ENCODE data around the gene PKN1.

PKN1 gene

DNA sequence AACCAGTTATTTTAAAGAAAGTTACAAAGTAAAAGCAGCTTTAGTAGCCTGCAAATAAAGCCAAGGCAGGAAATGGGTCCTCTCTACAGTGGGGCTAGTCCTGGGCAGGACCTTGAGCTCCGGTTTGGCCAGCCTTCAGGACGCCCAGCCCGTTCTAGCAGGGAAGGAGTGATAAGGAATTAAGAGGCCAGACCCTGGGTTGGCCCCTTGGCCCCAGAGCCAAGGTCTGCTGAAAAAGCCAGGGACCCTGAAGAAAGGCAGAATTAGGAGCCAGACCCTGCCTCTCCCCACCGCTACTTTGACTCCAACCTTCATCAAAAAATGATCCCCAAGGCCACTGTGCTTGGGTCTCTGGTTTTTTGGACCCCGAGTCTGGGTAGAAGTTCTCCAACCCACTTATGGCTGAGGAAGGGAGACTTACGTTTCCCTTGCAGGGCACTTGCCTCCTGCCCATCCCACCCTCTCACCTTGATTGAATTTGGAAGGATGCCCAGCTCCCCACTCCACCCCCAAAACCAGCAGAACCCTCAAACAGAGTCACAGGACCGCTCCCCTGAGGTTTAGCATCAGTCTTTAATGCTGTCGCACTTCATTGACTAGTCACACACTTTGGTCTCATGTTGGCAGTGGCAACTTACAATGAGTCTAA is 81.2 kb downstream of the PKN1 start:
- no peak overlapping the region for H3K27ac ChIP-seq (ENCODE audit: low read length)

DNA sequence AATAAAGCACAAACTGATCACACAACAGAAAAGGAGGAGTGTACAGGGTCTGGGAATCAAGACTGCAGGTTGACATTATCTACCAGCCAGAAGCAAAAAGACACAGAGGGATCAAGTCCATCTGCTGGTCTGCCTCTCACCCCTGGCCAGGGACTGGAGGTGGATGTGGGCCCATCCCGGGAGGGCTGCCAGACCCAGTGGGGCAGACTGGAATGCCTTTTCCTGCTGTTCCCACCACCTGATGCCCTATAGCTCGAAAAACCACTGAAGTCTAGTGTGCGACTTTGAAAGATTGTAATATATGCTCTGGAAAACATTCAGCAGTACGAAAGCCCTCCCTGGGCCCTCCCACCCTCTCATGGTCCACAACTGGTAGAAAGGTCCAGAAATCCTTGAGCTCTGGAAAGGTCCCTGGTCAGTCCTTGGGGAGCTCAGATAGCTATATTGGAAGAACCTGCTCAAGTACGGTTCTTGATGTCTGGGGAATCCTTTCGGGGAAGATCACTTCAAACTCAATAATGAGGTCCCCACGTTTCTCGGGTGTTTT is 82.5 kb downstream of the PKN1 start:
- no peaks in the 10 kb centered on the region for H3K9me3 ChIP-seq (ENCODE audit: control insufficient read depth in 1 of 2, low read length in 2 of 2)
- H3K4me3 ChIP-seq (ENCODE audit: low read depth in 1 of 2, low read length in 2 of 2): peak overlapping the region; percentile 86 to 95
- peaks cover 23 to 28% of the 10 kb centered on the region in 2 donors for H3K4me1 ChIP-seq (ENCODE audit: control insufficient read depth in 1 of 2, insufficient read depth in 2 of 2, low read length in 2 of 2)
- peaks cover 14 to 27% of the 10 kb centered on the region in 2 donors for H3K36me3 ChIP-seq (ENCODE audit: control insufficient read depth in 1 of 2, insufficient read depth in 2 of 2, low read length in 2 of 2)
- H3K27ac ChIP-seq (ENCODE audit: low read length): peak overlapping the region; percentile 8
- H3K27me3 ChIP-seq (ENCODE audit: low read depth, low read length): no peaks in the 10 kb centered on the region

More for the DNA sequence above, 81.2 kb downstream of the PKN1 start:
- no peaks in the 10 kb centered on the region for H3K27me3 ChIP-seq (ENCODE audit: low read depth, low read length)
- H3K36me3 ChIP-seq (ENCODE audit: control insufficient read depth in 1 of 2, insufficient read depth in 2 of 2, low read length in 2 of 2): peaks cover 14 to 27% of the 10 kb centered on the region in 2 donors
- no peak overlapping the region for H3K4me3 ChIP-seq (ENCODE audit: low read depth in 1 of 2, low read length in 2 of 2)
- no peaks in the 10 kb centered on the region for H3K9me3 ChIP-seq (ENCODE audit: control insufficient read depth in 1 of 2, low read length in 2 of 2)
- peaks cover 20 to 28% of the 10 kb centered on the region in 2 donors for H3K4me1 ChIP-seq (ENCODE audit: control insufficient read depth in 1 of 2, insufficient read depth in 2 of 2, low read length in 2 of 2)

DNA sequence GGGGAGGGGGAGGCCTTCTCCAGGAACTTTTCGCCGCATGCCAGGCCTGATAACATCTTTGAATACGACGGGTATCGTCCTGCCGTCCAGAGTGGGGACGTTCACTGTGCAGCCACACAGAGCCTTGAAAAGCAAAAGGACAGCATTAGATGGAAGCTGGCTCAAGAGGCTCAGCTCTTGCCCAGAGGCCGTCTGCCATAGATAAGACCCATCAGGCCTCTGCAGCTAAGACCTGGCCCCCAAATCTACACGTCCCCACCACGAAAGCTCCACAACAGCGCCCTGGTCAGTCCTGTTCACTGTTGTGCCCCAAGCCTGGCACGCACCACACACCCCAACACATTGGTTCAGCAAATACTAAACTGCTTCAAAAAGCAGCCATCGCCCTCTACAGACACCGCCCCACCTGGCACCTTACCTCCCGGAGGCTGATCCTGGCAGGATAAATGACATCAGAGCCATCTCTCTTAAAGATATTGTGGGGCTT is 83.0 kb downstream of the PKN1 start:
- Histone ChIP-seq H3K4me1 (ENCODE audit: control insufficient read depth in 1 of 2, insufficient read depth in 2 of 2, low read length in 2 of 2) (peaks cover 23 to 28% of the 10 kb centered on the region in 2 donors), H3K36me3 (ENCODE audit: control insufficient read depth in 1 of 2, insufficient read depth in 2 of 2, low read length in 2 of 2) (peaks cover 14 to 27% of the 10 kb centered on the region in 2 donors), H3K27me3 (ENCODE audit: low read depth, low read length) (no peaks in the 10 kb centered on the region), H3K4me3 (ENCODE audit: low read depth in 1 of 2, low read length in 2 of 2) (peak overlapping the region; percentile 86 to 95), H3K9me3 (ENCODE audit: control insufficient read depth in 1 of 2, low read length in 2 of 2) (no peaks in the 10 kb centered on the region), H3K27ac (ENCODE audit: low read length) (peak overlapping the region; percentile 95)

- H3K4me3 ChIP-seq (ENCODE audit: low read depth in 1 of 2, low read length in 2 of 2): peak overlapping the region; percentile 86 to 95
Observed at GRCh38 chr19:14516746-14517438, 83.8 kb downstream of the PKN1 start.

GRCh38 chr19:14517446-14517839 is 84.3 kb downstream of the PKN1 start:
- H3K4me1 ChIP-seq (ENCODE audit: control insufficient read depth in 1 of 2, insufficient read depth in 2 of 2, low read length in 2 of 2): peaks cover 23 to 28% of the 10 kb centered on the region in 2 donors
- peaks cover 14 to 27% of the 10 kb centered on the region in 2 donors for H3K36me3 ChIP-seq (ENCODE audit: control insufficient read depth in 1 of 2, insufficient read depth in 2 of 2, low read length in 2 of 2)
- peak overlapping the region; percentile 86 to 95 for H3K4me3 ChIP-seq (ENCODE audit: low read depth in 1 of 2, low read length in 2 of 2)
- no peaks in the 10 kb centered on the region for H3K9me3 ChIP-seq (ENCODE audit: control insufficient read depth in 1 of 2, low read length in 2 of 2)
- peak overlapping the region; percentile 95 for H3K27ac ChIP-seq (ENCODE audit: low read length)
- no peaks in the 10 kb centered on the region for H3K27me3 ChIP-seq (ENCODE audit: low read depth, low read length)

More at GRCh38 chr19:14516746-14517438, 83.8 kb downstream of the PKN1 start:
- Histone ChIP-seq H3K27ac (ENCODE audit: low read length) (peak overlapping the region; percentile 95), H3K27me3 (ENCODE audit: low read depth, low read length) (no peaks in the 10 kb centered on the region), H3K4me1 (ENCODE audit: control insufficient read depth in 1 of 2, insufficient read depth in 2 of 2, low read length in 2 of 2) (peaks cover 23 to 28% of the 10 kb centered on the region in 2 donors), H3K9me3 (ENCODE audit: control insufficient read depth in 1 of 2, low read length in 2 of 2) (no peaks in the 10 kb centered on the region), H3K36me3 (ENCODE audit: control insufficient read depth in 1 of 2, insufficient read depth in 2 of 2, low read length in 2 of 2) (peaks cover 14 to 27% of the 10 kb centered on the region in 2 donors)

- peaks cover 14 to 27% of the 10 kb centered on the region in 2 donors for H3K36me3 ChIP-seq (ENCODE audit: control insufficient read depth in 1 of 2, insufficient read depth in 2 of 2, low read length in 2 of 2)
- no peaks in the 10 kb centered on the region for H3K27me3 ChIP-seq (ENCODE audit: low read depth, low read length)
- peaks cover 23 to 28% of the 10 kb centered on the region in 2 donors for H3K4me1 ChIP-seq (ENCODE audit: control insufficient read depth in 1 of 2, insufficient read depth in 2 of 2, low read length in 2 of 2)
- peak within 1 kb of the TSS; percentile 95 for H3K27ac ChIP-seq (ENCODE audit: low read length)
- no peaks in the 10 kb centered on the region for H3K9me3 ChIP-seq (ENCODE audit: control insufficient read depth in 1 of 2, low read length in 2 of 2)
- peak within 1 kb of the TSS; percentile 86 to 95 for H3K4me3 ChIP-seq (ENCODE audit: low read depth in 1 of 2, low read length in 2 of 2)
Observed at GRCh38 chr19:14517840-14518505, 84.9 kb downstream of the PKN1 start, which contains the start of gene DNAJB1. TSS of gene DNAJB1 (minus strand) at chr19:14518397. CDS start at chr19:14518349, 48 bp downstream.

GRCh38 chr19:14519245-14519859 is 86.2 kb downstream of the PKN1 start:
- no peaks in the 10 kb centered on the region for H3K27me3 ChIP-seq (ENCODE audit: low read depth, low read length)
- H3K36me3 ChIP-seq (ENCODE audit: control insufficient read depth in 1 of 2, insufficient read depth in 2 of 2, low read length in 2 of 2): peaks cover 11 to 20% of the 10 kb centered on the region in 2 donors
- H3K4me1 ChIP-seq (ENCODE audit: control insufficient read depth in 1 of 2, insufficient read depth in 2 of 2, low read length in 2 of 2): peaks cover 23 to 25% of the 10 kb centered on the region in 2 donors
- peak overlapping the region in 1 of 2 donors; percentile 86 for H3K4me3 ChIP-seq (ENCODE audit: low read depth in 1 of 2, low read length in 2 of 2)
- peak overlapping the region; percentile 90 for H3K27ac ChIP-seq (ENCODE audit: low read length)
- no peaks in the 10 kb centered on the region for H3K9me3 ChIP-seq (ENCODE audit: control insufficient read depth in 1 of 2, low read length in 2 of 2)

DNA sequence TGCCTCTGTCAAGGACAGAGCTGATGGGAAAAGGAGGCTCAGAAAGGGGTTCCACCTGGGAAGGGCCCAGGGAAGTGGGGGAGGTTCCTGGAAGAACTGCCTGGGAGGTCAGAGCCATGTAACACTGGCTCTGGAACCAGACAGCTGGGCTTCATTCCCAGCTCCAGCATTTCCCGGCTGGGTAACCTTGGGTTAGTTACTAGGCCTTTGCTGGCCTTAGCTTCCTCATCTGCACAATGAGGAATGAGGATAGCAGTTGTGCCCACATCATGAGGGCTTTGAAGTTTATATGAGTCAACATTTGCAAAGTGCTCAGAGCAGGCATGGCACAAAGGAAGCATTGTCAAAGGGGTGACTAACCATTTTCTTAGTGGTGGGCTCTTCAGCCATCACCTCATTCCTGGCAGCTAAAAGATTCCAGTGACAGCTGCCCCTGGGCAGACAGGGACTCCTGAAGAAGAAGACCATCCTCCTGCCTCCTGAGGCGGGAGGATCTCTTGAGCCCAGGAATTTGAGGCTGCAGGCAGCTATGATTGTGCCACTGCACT is 86.8 kb downstream of the PKN1 start:
- no peak overlapping the region for H3K27ac ChIP-seq (ENCODE audit: low read length)
- no peaks in the 10 kb centered on the region for H3K9me3 ChIP-seq (ENCODE audit: control insufficient read depth in 1 of 2, low read length in 2 of 2)
- peaks cover 6 to 15% of the 10 kb centered on the region in 2 donors for H3K36me3 ChIP-seq (ENCODE audit: control insufficient read depth in 1 of 2, insufficient read depth in 2 of 2, low read length in 2 of 2)
- H3K27me3 ChIP-seq (ENCODE audit: low read depth, low read length): no peaks in the 10 kb centered on the region
- peaks cover 18 to 19% of the 10 kb centered on the region in 2 donors for H3K4me1 ChIP-seq (ENCODE audit: control insufficient read depth in 1 of 2, insufficient read depth in 2 of 2, low read length in 2 of 2)
- H3K4me3 ChIP-seq (ENCODE audit: low read depth in 1 of 2, low read length in 2 of 2): no peak overlapping the region

DNA sequence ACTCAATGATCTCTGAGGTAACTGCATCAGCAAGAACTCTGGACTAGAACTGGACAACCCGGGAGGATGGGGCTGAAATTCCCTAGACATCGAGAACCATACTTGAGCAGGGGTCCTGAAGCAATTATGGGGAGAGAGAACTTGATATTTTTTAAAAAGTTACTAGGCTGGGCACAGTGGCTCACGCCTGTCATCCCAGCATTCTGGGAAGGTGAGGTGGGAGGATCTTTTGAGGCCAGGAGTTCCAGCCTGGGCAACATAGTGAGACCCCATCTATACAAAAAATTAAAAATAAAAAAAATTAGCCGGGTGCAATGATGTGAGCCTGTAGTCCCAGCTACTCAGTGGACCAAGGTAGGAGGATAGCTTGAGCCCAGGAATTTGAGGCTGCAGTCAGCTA is 87.4 kb downstream of the PKN1 start:
- no peak overlapping the region for H3K4me3 ChIP-seq (ENCODE audit: low read depth in 1 of 2, low read length in 2 of 2)
- no peak overlapping the region for H3K27ac ChIP-seq (ENCODE audit: low read length)

More for the DNA sequence above, 87.4 kb downstream of the PKN1 start:
- H3K27me3 ChIP-seq (ENCODE audit: low read depth, low read length): no peaks in the 10 kb centered on the region
- H3K36me3 ChIP-seq (ENCODE audit: control insufficient read depth in 1 of 2, insufficient read depth in 2 of 2, low read length in 2 of 2): peaks cover under 1 to 9% of the 10 kb centered on the region in 2 donors
- no peaks in the 10 kb centered on the region for H3K9me3 ChIP-seq (ENCODE audit: control insufficient read depth in 1 of 2, low read length in 2 of 2)
- H3K4me1 ChIP-seq (ENCODE audit: control insufficient read depth in 1 of 2, insufficient read depth in 2 of 2, low read length in 2 of 2): peaks cover 12 to 13% of the 10 kb centered on the region in 2 donors

Measured in muscle layer of duodenum (tissue), 2 donors.